CD14-positive monocyte (primary cell): ENCODE results near the gene KLRC3. TPM values are rescaled to one million over a fixed set of nuclear protein-coding genes. Genes with fewer than 3 reads are reported as not detected.
"Not testable (repeated sequence)": the region's sequence is repeated elsewhere in the genome, so short reads cannot be mapped to it uniquely, and the experiment has no call there.

ENCODE experiments used
- DNase-seq, 3 donors: peaks; one replicate each; pipeline ENCODE4 v3.0.0-alpha.2; 2011 to 2022
- H2AFZ ChIP-seq: 2 replicates; pipeline ENCODE4 v1.6.0; 2012; ENCODE audit warnings: mild to moderate bottlenecking, low read depth, low read length, inconsistent platforms; ENCODE audit not compliant: insufficient read depth, poor library complexity, severe bottlenecking
- H3K27ac ChIP-seq, 2 donors: 1 replicate in 1 of 2; 2 replicates in 1 of 2; pipeline ENCODE4 v1.5.1; 2012 to 2013; ENCODE audit warnings: low read length in 2 of 2, control low read depth in 1 of 2, inconsistent platforms in 1 of 2, low read depth in 1 of 2, mild to moderate bottlenecking in 1 of 2
- H3K27me3 ChIP-seq, 2 donors: one replicate each; pipeline versions ENCODE4 v1.6.0 to v1.6.1; 2011 to 2013; ENCODE audit warnings: low read length in 2 of 2; ENCODE audit not compliant: control insufficient read depth in 2 of 2, insufficient read depth in 2 of 2
- H3K36me3 ChIP-seq, 2 donors: replicated peaks in 1 of 2; 1 replicate in 1 of 2; 2 replicates in 1 of 2; pipeline versions ENCODE4 v1.5.1 to v1.6.1; 2012 to 2013; ENCODE audit warnings: low read length in 2 of 2, control low read depth in 1 of 2, inconsistent platforms in 1 of 2, mild to moderate bottlenecking in 1 of 2; ENCODE audit not compliant: insufficient read depth in 2 of 2, control insufficient read depth in 1 of 2
- H3K4me1 ChIP-seq, 2 donors: 1 replicate in 1 of 2; 2 replicates in 1 of 2; pipeline versions ENCODE4 v1.5.1 to v1.6.1; 2012 to 2013; ENCODE audit warnings: low read length in 2 of 2, control low read depth in 1 of 2, inconsistent platforms in 1 of 2, mild to moderate bottlenecking in 1 of 2, moderate library complexity in 1 of 2; ENCODE audit not compliant: insufficient read depth in 2 of 2, control insufficient read depth in 1 of 2
- H3K4me2 ChIP-seq: replicated peaks from 2 replicates; pipeline ENCODE3; 2012; ENCODE audit warnings: low read length, moderate library complexity, mild to moderate bottlenecking; ENCODE audit not compliant: poor library complexity, severe bottlenecking; ENCODE audit errors: extremely low read depth
- H3K4me3 ChIP-seq, 3 experiments: fragments of 200-600 bp in 1 of 3; sonication (generic) in 1 of 3; replicated peaks in 1 of 3; 1 replicate in 2 of 3; 2 replicates in 1 of 3; pipeline ENCODE4 v1.5.1; 2011 to 2013; ENCODE audit warnings: low read length in 3 of 3, mild to moderate bottlenecking in 3 of 3, control low read depth in 2 of 3, low read depth in 2 of 3, inconsistent platforms in 1 of 3, moderate library complexity in 1 of 3
- H3K79me2 ChIP-seq: 2 replicates; pipeline ENCODE4 v1.6.0; 2012; ENCODE audit warnings: mild to moderate bottlenecking, control low read depth, inconsistent platforms, low read length, moderate library complexity; ENCODE audit not compliant: insufficient read depth
- H3K9ac ChIP-seq: 2 replicates; pipeline ENCODE4 v1.6.0; 2017; ENCODE audit warnings: low read length, mild to moderate bottlenecking; ENCODE audit not compliant: insufficient read depth, poor library complexity, severe bottlenecking
- H3K9me3 ChIP-seq, 2 donors: replicated peaks in 1 of 2; 1 replicate in 1 of 2; 2 replicates in 1 of 2; pipeline versions ENCODE4 v1.5.1 to v1.6.1; 2012 to 2013; ENCODE audit warnings: low read length in 2 of 2, control low read depth in 1 of 2; ENCODE audit not compliant: control insufficient read depth in 1 of 2, insufficient read depth in 1 of 2
- H4K20me1 ChIP-seq: 2 replicates; pipeline ENCODE4 v1.6.0; 2012; ENCODE audit warnings: mild to moderate bottlenecking, low read length, control low read depth, moderate library complexity; ENCODE audit not compliant: insufficient read depth
- H3K27ac Mint-ChIP-seq, 7 donors: one replicate each; pipeline ENCODE4 v1.8.0; 2020; ENCODE audit warnings: mild to moderate bottlenecking in 7 of 7, mixed read lengths in 7 of 7, moderate library complexity in 6 of 7, inconsistent platforms in 2 of 7
- H3K27me3 Mint-ChIP-seq, 3 donors: one replicate each; pipeline ENCODE4 v1.8.0; 2021 to 2022; ENCODE audit warnings: low read depth in 3 of 3, mild to moderate bottlenecking in 3 of 3, mixed read lengths in 3 of 3, moderate library complexity in 3 of 3, inconsistent platforms in 1 of 3
- H3K36me3 Mint-ChIP-seq, 2 donors: one replicate each; pipeline ENCODE4 v1.8.0; 2020; ENCODE audit warnings: mixed read lengths in 2 of 2, inconsistent platforms in 1 of 2, mild to moderate bottlenecking in 1 of 2
- H3K4me1 Mint-ChIP-seq: one replicate; pipeline ENCODE4 v1.8.0; 2020; ENCODE audit warnings: mild to moderate bottlenecking, mixed read lengths
- H3K4me3 Mint-ChIP-seq, 2 donors: one replicate each; pipeline ENCODE4 v1.8.0; 2020; ENCODE audit warnings: mild to moderate bottlenecking in 2 of 2, mixed read lengths in 2 of 2, moderate library complexity in 1 of 2
- H3K9me3 Mint-ChIP-seq, 7 donors: one replicate each; pipeline ENCODE4 v1.8.0; 2020 to 2022; ENCODE audit warnings: mixed read lengths in 7 of 7, mild to moderate bottlenecking in 6 of 7, moderate library complexity in 6 of 7, inconsistent platforms in 2 of 7
- CTCF ChIP-seq: fragments of 200-600 bp; IDR thresholded peaks from one replicate; pipeline ENCODE4 v1.8.0; 2022; ENCODE audit warnings: antibody characterized with exemption, mild to moderate bottlenecking
- WGBS: methylation state at CpG from one replicate; pipeline ENCODE4 v1.1.5; 2013; ENCODE audit warnings: missing lambda C conversion rate; ENCODE audit not compliant: insufficient coverage; 5-methylcytosine and 5-hydroxymethylcytosine counted together
- intact Hi-C, 2 donors: fragments of 100-400 bp; cut with micrococcal nuclease; formaldehyde crosslinking; loops; one replicate each; pipeline versions ENCODE4 v1.15.0 to v1.15.1; 2023
- polyA plus RNA-seq, 3 donors: library from polyadenylated mRNA; depleted of rRNA in 1 of 3; unstranded in 2 of 3; stranded (reverse) in 1 of 3; fragments of 300-500 nt in 2 of 3; fragments of >200 nt in 1 of 3; fragmentation: Illumina TruSeq in 2 of 3; gene quantifications; 1 replicate in 2 of 3; 2 replicates in 1 of 3; pipeline ENCODE4 v1.2.3, GENCODE V29; 2012 to 2021

Gene KLRC3
- polyA plus RNA-seq, 3 donors, result not detected

GRCh38 chr12:10384191-10384590, 36.2 kb downstream of the KLRC3 start:
- Histone ChIP-seq H3K4me1 (no peaks in the 10 kb centered on the region), H3K4me3 (no peak overlapping the region), H2AFZ (no peak overlapping the region), H3K79me2 (no peaks in the 10 kb centered on the region), H3K9me3 (no peaks in the 10 kb centered on the region), H3K36me3 (no peaks in the 10 kb centered on the region), H3K27me3 (peaks cover 0 to 21% of the 10 kb centered on the region in 2 donors), H3K9ac (no peak overlapping the region), H3K27ac (no peak overlapping the region), H4K20me1 (no peaks in the 10 kb centered on the region), H3K4me2 (no peak overlapping the region)
- intact Hi-C loops, result no loop called here
- no peak for TF ChIP-seq CTCF
- DNase-seq, result no peak
- H3K4me1 Mint-ChIP-seq, result no peaks in the 10 kb centered on the region
- peaks cover 0 to 7% (median 5%) of the 10 kb centered on the region in 7 donors for H3K9me3 Mint-ChIP-seq
- no peak overlapping the region for H3K27ac Mint-ChIP-seq
- no CpG with 5 or more reads among the region's 3 CpGs for WGBS
- H3K27me3 Mint-ChIP-seq, result peaks cover 11 to 19% (median 13%) of the 10 kb centered on the region in 3 donors
- no peaks in the 10 kb centered on the region for H3K36me3 Mint-ChIP-seq
- no peak overlapping the region for H3K4me3 Mint-ChIP-seq

- Histone ChIP-seq H4K20me1 (no peaks in the 10 kb centered on the region), H3K27me3 (peaks cover 0 to 8% of the 10 kb centered on the region in 2 donors), H3K9ac (no peak overlapping the region), H3K79me2 (no peaks in the 10 kb centered on the region), H3K4me1 (no peaks in the 10 kb centered on the region), H3K36me3 (no peaks in the 10 kb centered on the region), H2AFZ (no peak overlapping the region), H3K4me3 (no peak overlapping the region), H3K27ac (no peak overlapping the region), H3K9me3 (no peaks in the 10 kb centered on the region), H3K4me2 (no peak overlapping the region)
- intact Hi-C loops, result no loop called here
- Mint-ChIP-seq H3K4me1 (no peaks in the 10 kb centered on the region), H3K4me3 (no peak overlapping the region), H3K36me3 (no peaks in the 10 kb centered on the region), H3K27me3 (peaks cover 5 to 11% (median 6%) of the 10 kb centered on the region in 3 donors), H3K9me3 (peaks cover 0 to 7% (median 4%) of the 10 kb centered on the region in 7 donors), H3K27ac (no peak overlapping the region)
- no CpG with 5 or more reads among the region's 4 CpGs for WGBS
- DNase-seq, result no peak
- no peak for TF ChIP-seq CTCF
Measured at GRCh38 chr12:10381928-10382628, 38.3 kb downstream of the KLRC3 start.

DNA sequence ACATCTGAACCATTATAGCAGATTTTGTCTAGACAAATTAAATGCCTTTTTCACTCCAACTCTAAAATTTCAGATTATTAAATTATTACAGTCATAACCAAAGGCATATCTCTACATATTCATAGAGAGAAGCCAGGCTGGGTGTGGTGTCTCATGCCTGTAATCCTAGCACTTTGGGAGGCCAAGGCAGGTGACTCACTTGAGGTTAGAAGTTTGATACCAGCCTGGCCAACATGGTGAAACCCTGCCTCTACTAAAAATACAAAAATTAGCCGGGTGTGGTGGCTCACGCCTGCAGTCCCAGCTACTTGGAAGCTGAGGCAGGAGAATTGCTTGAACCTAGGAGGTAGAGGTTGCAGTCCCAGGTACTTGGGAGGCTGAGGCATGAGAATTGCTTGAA, 41.7 kb downstream of the KLRC3 start:
- H2AFZ ChIP-seq, H3K9me3 Mint-ChIP-seq, H3K4me3 ChIP-seq, intact Hi-C loops, H3K9ac ChIP-seq, H3K4me3 Mint-ChIP-seq, H4K20me1 ChIP-seq, H3K27ac ChIP-seq, DNase-seq, H3K36me3 Mint-ChIP-seq, H3K27me3 ChIP-seq, H3K36me3 ChIP-seq, H3K27ac Mint-ChIP-seq, H3K27me3 Mint-ChIP-seq, H3K79me2 ChIP-seq, H3K9me3 ChIP-seq, H3K4me2 ChIP-seq: not testable (repeated sequence)
- H3K4me1 ChIP-seq, result peaks cover 12 to 22% of the 10 kb centered on the region in 2 donors
- peaks cover 16% of the 10 kb centered on the region for H3K4me1 Mint-ChIP-seq
- WGBS, result no CpG with 5 or more reads among the region's 2 CpGs
